ENCODE results near the gene SERPINA5. TPM values are rescaled to one million over a fixed set of nuclear protein-coding genes. Genes with fewer than 3 reads are reported as not detected.
A peak's percentile ranks its signal among the peaks of the same experiment; 100 is the strongest.

SERPINA5 gene
- total and polyA plus RNA-seq, 2 of the 13 experiments (the other 11 are each of a cell fraction or from before 2014, with no cell fraction given): 449 to 498 TPM

- CTCF ChIA-PET (ENCODE audit: low intra/inter-chr PET ratio, low total read pairs): no interaction called here
- Histone ChIP-seq H3K36me3 (replicated peaks in 1 of 2; ENCODE audit: control insufficient read depth in 1 of 2, insufficient read depth in 2 of 2, low read length in 2 of 2) (peaks cover 5 to 20% of the 10 kb centered on the region in 2 experiments; a peak in 4 of 5 replicates), H3K79me2 (ENCODE audit: insufficient read depth, low read length) (peaks cover 37% of the 10 kb centered on the region), H3K4me3 (replicated peaks in 1 of 3; ENCODE audit: insufficient read depth in 1 of 3, low read depth in 2 of 3, low read length in 3 of 3) (no peak overlapping the region), H3K27ac (ENCODE audit: extremely low read length, insufficient read depth, low read length) (peak overlapping the region; percentile 86), H3K27me3 (ENCODE audit: control insufficient read depth in 1 of 2, insufficient read depth in 2 of 2, low read length in 2 of 2) (no peaks in the 10 kb centered on the region), H4K20me1 (ENCODE audit: insufficient read depth, low read length) (no peaks in the 10 kb centered on the region), H3K4me2 (ENCODE audit: low read depth, low read length) (peak overlapping the region; percentile 75), H3K4me1 (ENCODE audit: insufficient read depth, low read length) (peaks cover 89% of the 10 kb centered on the region), H3K9ac (ENCODE audit: insufficient read depth, low read depth, low read length) (no peak overlapping the region), H2AFZ (ENCODE audit: low read length) (no peak overlapping the region), H3K9me3 (ENCODE audit: low read length) (no peaks in the 10 kb centered on the region)
- POLR2A ChIA-PET: interaction anchor here (1.1 to 15.7 kb wide), 6 partner anchors 13 to 208 kb away, joined by 3 to 638 read pairs (median 50); partner anchors contain the start of genes SERPINA1, SERPINA3, SERPINA4 and SERPINA5
- intact Hi-C loops (cut with micrococcal nuclease; ENCODE audit: unreplicated experiment): loop anchor here (5.0 kb wide), 2 partner anchors 34 to 1459 kb away; partner anchors contain the start of gene SERPINA4
- ATAC-seq (no peak), FAIRE-seq (no peak), DNase-seq (ENCODE audit: low spot score) (no peak)
- in situ Hi-C loops (cut with HindIII; ENCODE audit: extremely low pct_ligation_motif_present, low pct_unique_long_range_greater_than_20kb): no loop called here
- TF ChIP-seq SMAD9 (CRISPR knock-in tag; IDR thresholded peaks at IDR 0.05) (no peak), SAP130 (CRISPR knock-in tag; IDR thresholded peaks at IDR 0.05; ENCODE audit: low read depth) (no peak), KLF6 (CRISPR knock-in tag; IDR thresholded peaks at IDR 0.05) (no peak), ZNF749 (CRISPR knock-in tag; IDR thresholded peaks at IDR 0.05; ENCODE audit: borderline replicate concordance) (no peak), RBM39 (IDR thresholded peaks at IDR 0.05; ENCODE audit: low read depth, low read length, poor library complexity, severe bottlenecking) (no peak), NONO (IDR thresholded peaks at IDR 0.05) (no peak), NONO (CRISPR knock-in tag; conservative IDR thresholded peaks at IDR 0.05) (no peak), ZFP90 (CRISPR knock-in tag; IDR thresholded peaks at IDR 0.05; ENCODE audit: borderline replicate concordance) (no peak)
- no TSS peak for BruUV-seq (replicated peaks)
- WGBS (ENCODE audit: low lambda C conversion rate): 69% methylated on average over 2 of the region's 2 CpGs
Observed at GRCh38 chr14:94595912-94596311, 14.7 kb downstream of the SERPINA5 start.

- BruUV-seq (replicated peaks): TSS peak; percentile 5
- in situ Hi-C loops (cut with HindIII; ENCODE audit: extremely low pct_ligation_motif_present, low pct_unique_long_range_greater_than_20kb): no loop called here
- CTCF ChIA-PET (ENCODE audit: low intra/inter-chr PET ratio, low total read pairs): no interaction called here
- TF ChIP-seq SPEN (CRISPR knock-in tag; IDR thresholded peaks at IDR 0.05; ENCODE audit: low read depth) (no peak), ZNF747 (CRISPR knock-in tag; IDR thresholded peaks at IDR 0.05; ENCODE audit: borderline replicate concordance) (no peak), TSC22D2 (CRISPR knock-in tag; IDR thresholded peaks at IDR 0.05; ENCODE audit: borderline replicate concordance) (no peak), ZNF10 (CRISPR knock-in tag; IDR thresholded peaks at IDR 0.05; ENCODE audit: borderline replicate concordance, low read depth) (no peak), ZFP41 (CRISPR knock-in tag; IDR thresholded peaks at IDR 0.05; ENCODE audit: borderline replicate concordance) (no peak), FOXP1 (IDR thresholded peaks at IDR 0.05) (no peak), FOXP1 (CRISPR knock-in tag; IDR thresholded peaks at IDR 0.05) (no peak), IRF9 (CRISPR knock-in tag; IDR thresholded peaks at IDR 0.05; ENCODE audit: borderline replicate concordance) (no peak), NFIB (CRISPR knock-in tag; IDR thresholded peaks at IDR 0.05; ENCODE audit: borderline replicate concordance) (no peak), ZNF484 (CRISPR knock-in tag; IDR thresholded peaks at IDR 0.05; ENCODE audit: borderline replicate concordance, low read depth) (no peak), ZNF460 (CRISPR knock-in tag; IDR thresholded peaks at IDR 0.05; ENCODE audit: borderline replicate concordance) (no peak), SMC3 (IDR thresholded peaks at IDR 0.05; ENCODE audit: low read length) (no peak)
Observed at GRCh38 chr14:94596361-94596760, 15.1 kb downstream of the SERPINA5 start.

More at GRCh38 chr14:94596361-94596760, 15.1 kb downstream of the SERPINA5 start:
- intact Hi-C loops (cut with micrococcal nuclease; ENCODE audit: unreplicated experiment): loop anchor here (5.0 kb wide), 2 partner anchors 34 to 1459 kb away; partner anchors contain the start of gene SERPINA4
- Histone ChIP-seq H3K36me3 (replicated peaks in 1 of 2; ENCODE audit: control insufficient read depth in 1 of 2, insufficient read depth in 2 of 2, low read length in 2 of 2) (peaks cover 3 to 17% of the 10 kb centered on the region in 2 experiments; a peak in 3 of 5 replicates), H3K79me2 (ENCODE audit: insufficient read depth, low read length) (peaks cover 37% of the 10 kb centered on the region), H2AFZ (ENCODE audit: low read length) (no peak overlapping the region), H3K4me2 (ENCODE audit: low read depth, low read length) (peak overlapping the region; percentile 29), H3K9ac (ENCODE audit: insufficient read depth, low read depth, low read length) (no peak overlapping the region), H3K4me1 (ENCODE audit: insufficient read depth, low read length) (peaks cover 94% of the 10 kb centered on the region), H4K20me1 (ENCODE audit: insufficient read depth, low read length) (no peaks in the 10 kb centered on the region), H3K27ac (ENCODE audit: extremely low read length, insufficient read depth, low read length) (no peak overlapping the region), H3K9me3 (ENCODE audit: low read length) (no peaks in the 10 kb centered on the region), H3K4me3 (replicated peaks in 1 of 3; ENCODE audit: insufficient read depth in 1 of 3, low read depth in 2 of 3, low read length in 3 of 3) (no peak overlapping the region), H3K27me3 (ENCODE audit: control insufficient read depth in 1 of 2, insufficient read depth in 2 of 2, low read length in 2 of 2) (no peaks in the 10 kb centered on the region)
- no peak for FAIRE-seq
- WGBS (ENCODE audit: low lambda C conversion rate): 98% methylated on average over 8 of the region's 9 CpGs
- POLR2A ChIA-PET: interaction anchor here (1.2 to 15.7 kb wide), 5 partner anchors 13 to 208 kb away, joined by 3 to 638 read pairs (median 96); partner anchors contain the start of genes SERPINA1, SERPINA3, SERPINA4 and SERPINA5
- no peak for ATAC-seq
- no peak for DNase-seq (ENCODE audit: low spot score)
